GM18505 (cell line): ENCODE measurements around the gene ARL8B.
"Not testable (repeated sequence)": the region's sequence is repeated elsewhere in the genome, so short reads cannot be mapped to it uniquely, and the experiment has no call there.

Experiments used
- ATAC-seq: cut with Tn5 transposase; IDR thresholded peaks from one replicate; pipeline ENCODE4 v1.9.1; 2021; ENCODE audit not compliant: unreplicated experiment
- POLR2A ChIP-seq: IDR thresholded peaks from 4 replicates; pipeline ENCODE4 v1.6.1; 2011; ENCODE audit warnings: borderline replicate concordance; ENCODE audit not compliant: insufficient read depth, insufficient read length; ENCODE audit errors: extremely low read depth

ARL8B gene

GRCh38 chr3:5144316-5144994, 22.4 kb downstream of the ARL8B start:
- no peak for ATAC-seq
- no peak for TF ChIP-seq POLR2A

- ATAC-seq: no peak
- no peak for TF ChIP-seq POLR2A
Measured at GRCh38 chr3:5145120-5145519, 23.0 kb downstream of the ARL8B start.

GRCh38 chr3:5147152-5147551, 25.1 kb downstream of the ARL8B start:
- ATAC-seq: not testable (repeated sequence)

GRCh38 chr3:5149306-5149880, 27.3 kb downstream of the ARL8B start:
- TF ChIP-seq POLR2A: no peak
- no peak for ATAC-seq

GRCh38 chr3:5151586-5151985, 29.5 kb downstream of the ARL8B start:
- ATAC-seq: peak; percentile 51
- TF ChIP-seq POLR2A: no peak

- no peak for ATAC-seq
- TF ChIP-seq POLR2A: no peak
Measured at GRCh38 chr3:5153074-5153473, 31.0 kb downstream of the ARL8B start.

- no peak for TF ChIP-seq POLR2A
- ATAC-seq: no peak
Measured at GRCh38 chr3:5155241-5155640, 33.1 kb downstream of the ARL8B start.

- no peak for ATAC-seq
- TF ChIP-seq POLR2A: no peak
Measured at GRCh38 chr3:5160321-5160720, 38.2 kb downstream of the ARL8B start.

- TF ChIP-seq POLR2A: no peak
- no peak for ATAC-seq
Measured at GRCh38 chr3:5160940-5161858, 39.1 kb downstream of the ARL8B start.

GRCh38 chr3:5162102-5162501, 40.0 kb downstream of the ARL8B start:
- ATAC-seq: no peak
- no peak for TF ChIP-seq POLR2A

GRCh38 chr3:5165698-5166097, 43.6 kb downstream of the ARL8B start:
- TF ChIP-seq POLR2A: no peak
- no peak for ATAC-seq

GRCh38 chr3:5166846-5167245, 44.8 kb downstream of the ARL8B start:
- TF ChIP-seq POLR2A: no peak
- ATAC-seq: no peak

- no peak for ATAC-seq
- TF ChIP-seq POLR2A: no peak
Measured at GRCh38 chr3:5168110-5168509, 46.0 kb downstream of the ARL8B start.

- TF ChIP-seq POLR2A: no peak
- no peak for ATAC-seq
Measured at GRCh38 chr3:5169807-5170206, 47.7 kb downstream of the ARL8B start.

GRCh38 chr3:5170975-5171374, 48.9 kb downstream of the ARL8B start:
- no peak for TF ChIP-seq POLR2A
- no peak for ATAC-seq

GRCh38 chr3:5172018-5172417, 49.9 kb downstream of the ARL8B start:
- TF ChIP-seq POLR2A: no peak

GRCh38 chr3:5179036-5179435, 56.9 kb downstream of the ARL8B start:
- not testable (repeated sequence) for ATAC-seq

More at GRCh38 chr3:5172018-5172417, 49.9 kb downstream of the ARL8B start:
- ATAC-seq: no peak
